Glutamatergic neuron (in vitro differentiated cells): ENCODE measurements around the gene TACC2. TPM values are rescaled to one million over a fixed set of nuclear protein-coding genes. Genes with fewer than 3 reads are reported as not detected.

Source experiments
- DNase-seq: peaks from one replicate; pipeline ENCODE4 v3.0.0; 2022
- H3K27ac Mint-ChIP-seq: one replicate; pipeline ENCODE4 v1.8.0; 2020; ENCODE audit warnings: mild to moderate bottlenecking, mixed read lengths, inconsistent platforms; ENCODE audit not compliant: unreplicated experiment
- H3K27me3 Mint-ChIP-seq: one replicate; pipeline ENCODE4 v1.8.0; 2020; ENCODE audit warnings: mild to moderate bottlenecking, moderate library complexity, mixed read lengths, inconsistent platforms; ENCODE audit not compliant: unreplicated experiment
- H3K36me3 Mint-ChIP-seq: one replicate; pipeline ENCODE4 v1.8.0; 2020; ENCODE audit warnings: mild to moderate bottlenecking, mixed read lengths, inconsistent platforms; ENCODE audit not compliant: unreplicated experiment
- H3K4me1 Mint-ChIP-seq: one replicate; pipeline ENCODE4 v1.8.0; 2020; ENCODE audit warnings: mild to moderate bottlenecking, low read depth, mixed read lengths, inconsistent platforms; ENCODE audit not compliant: unreplicated experiment
- H3K4me3 Mint-ChIP-seq: one replicate; pipeline ENCODE4 v1.8.0; 2020; ENCODE audit warnings: mild to moderate bottlenecking, mixed read lengths, inconsistent platforms; ENCODE audit not compliant: unreplicated experiment
- H3K9me3 Mint-ChIP-seq: one replicate; pipeline ENCODE4 v1.8.0; 2020; ENCODE audit warnings: mild to moderate bottlenecking, moderate library complexity, mixed read lengths, inconsistent platforms; ENCODE audit not compliant: unreplicated experiment
- CTCF ChIP-seq: fragments of 200-600 bp; sonication (generic); IDR thresholded peaks from one replicate; pipeline ENCODE4 v1.5.0; 2021; ENCODE audit not compliant: partially characterized antibody, unreplicated experiment
- total RNA-seq: library from RNA; stranded (reverse); fragmentation: NEBNext Ultra II Directional; extraction: Animal tissue kit (Norgen Biotek cat#: 25700); gene quantifications from one replicate; pipeline ENCODE4 v1.2.1, GENCODE V29; 2021; ENCODE audit not compliant: unreplicated experiment

TACC2 gene
- total RNA-seq, 1 donor from 2014 or later = 499 TPM

- Mint-ChIP-seq H3K9me3 (peaks cover 23% of the 10 kb centered on the region), H3K27ac (peak overlapping the region; percentile 17), H3K4me3 (no peak overlapping the region), H3K36me3 (peaks cover 47% of the 10 kb centered on the region), H3K27me3 (peaks cover 14% of the 10 kb centered on the region), H3K4me1 (peaks cover 22% of the 10 kb centered on the region)
- TF ChIP-seq CTCF = no peak
- no peak for DNase-seq
Measured at GRCh38 chr10:122264931-122265330, 276.0 kb downstream of the TACC2 start.

- Mint-ChIP-seq H3K36me3 (peaks cover 40% of the 10 kb centered on the region), H3K9me3 (peaks cover 22% of the 10 kb centered on the region)
Measured at GRCh38 chr10:122265896-122266295, 276.9 kb downstream of the TACC2 start.

GRCh38 chr10:122267849-122268737 is 279.1 kb downstream of the TACC2 start:
- Mint-ChIP-seq H3K27me3 (peaks cover 14% of the 10 kb centered on the region), H3K4me1 (peaks cover 22% of the 10 kb centered on the region), H3K27ac (peak overlapping the region; percentile 78), H3K9me3 (peaks cover 24% of the 10 kb centered on the region), H3K4me3 (no peak overlapping the region), H3K36me3 (peaks cover 30% of the 10 kb centered on the region)
- peak; percentile 81 for DNase-seq
- TF ChIP-seq CTCF = peak; percentile 86

More at GRCh38 chr10:122265896-122266295, 276.9 kb downstream of the TACC2 start:
- DNase-seq = no peak
- H3K27me3 Mint-ChIP-seq = peaks cover 14% of the 10 kb centered on the region
- no peak for TF ChIP-seq CTCF
- no peak overlapping the region for H3K4me3 Mint-ChIP-seq
- peak overlapping the region; percentile 11 for H3K27ac Mint-ChIP-seq
- peaks cover 22% of the 10 kb centered on the region for H3K4me1 Mint-ChIP-seq

- no peak for DNase-seq
- H3K27me3 Mint-ChIP-seq = peaks cover 12% of the 10 kb centered on the region
- H3K27ac Mint-ChIP-seq = peak overlapping the region; percentile 55
- no peak for TF ChIP-seq CTCF
- peaks cover 23% of the 10 kb centered on the region for H3K9me3 Mint-ChIP-seq
- peaks cover 24% of the 10 kb centered on the region for H3K36me3 Mint-ChIP-seq
- peaks cover 21% of the 10 kb centered on the region for H3K4me1 Mint-ChIP-seq
- H3K4me3 Mint-ChIP-seq = no peak overlapping the region
Measured at GRCh38 chr10:122269059-122269687, 280.2 kb downstream of the TACC2 start.

- Mint-ChIP-seq H3K4me3 (no peak within 1 kb of the TSS), H3K27me3 (peaks cover 15% of the 10 kb centered on the region), H3K9me3 (peaks cover 24% of the 10 kb centered on the region), H3K4me1 (peaks cover 8% of the 10 kb centered on the region), H3K27ac (peak within 1 kb of the TSS; percentile 38), H3K36me3 (peaks cover 15% of the 10 kb centered on the region)
- DNase-seq = no peak
- no peak for TF ChIP-seq CTCF
Measured at GRCh38 chr10:122271076-122271475, 282.1 kb downstream of the TACC2 start, which contains the start of gene BTBD16. BTBD16 (plus strand) TSS chr10:122271296; CDS start chr10:122275082, 3,786 bp downstream.
